Measurements from ENCODE around the gene TLR3.
A peak's percentile ranks its signal among the peaks of the same experiment; 100 is the strongest.

The TLR3 gene

DNA sequence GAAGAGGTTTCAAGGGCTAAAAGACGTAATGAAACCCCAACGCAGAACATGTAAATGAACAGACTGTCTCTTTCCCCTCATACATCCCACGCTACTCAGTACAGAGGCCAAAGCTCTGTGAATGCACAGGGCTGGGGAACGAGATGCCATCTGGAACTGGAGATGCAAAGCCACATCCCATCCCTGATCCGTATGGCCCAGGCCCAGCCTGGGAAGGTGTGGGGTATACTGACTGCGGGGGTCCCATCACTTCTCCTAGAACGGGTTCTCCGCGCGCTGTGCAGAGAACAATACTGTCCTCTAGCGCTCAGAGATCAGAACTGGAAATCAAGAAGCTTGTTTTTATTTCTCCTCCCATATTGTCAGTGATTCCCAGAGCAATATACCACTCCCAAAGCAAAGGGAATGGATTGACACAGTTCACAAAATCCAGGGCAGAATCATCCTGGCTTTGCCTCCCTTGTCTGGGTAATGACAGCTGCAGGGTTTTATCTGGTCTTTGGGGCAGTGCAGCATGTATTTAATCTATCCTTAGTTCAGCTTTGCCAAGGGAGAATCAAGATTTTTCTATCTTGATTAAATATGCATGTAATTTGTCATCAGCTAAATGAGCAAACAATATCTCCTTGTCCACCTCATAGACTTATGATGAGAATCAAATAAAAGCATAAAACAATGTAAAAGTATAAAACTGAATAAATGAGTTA lies 47.3 kb upstream of the TLR3 start (continued):
- 0 out of 2 replicates have a peak, but pooled peaks have one; percentile 27 for TF ChIP-seq ZEB2 (tag by site-specific recombination; IDR thresholded peaks at IDR 0.05)
- TF ChIP-seq ZNF660 (tag by site-specific recombination; IDR thresholded peaks at IDR 0.05) = peak; percentile 46; the same call in 1 of the 2 replicates
- TF ChIP-seq ZNF76 (tag by site-specific recombination; IDR thresholded peaks at IDR 0.05; ENCODE audit: borderline replicate concordance, low read depth) = no peak
- TF ChIP-seq ZNF266 (tag by site-specific recombination; IDR thresholded peaks at IDR 0.05; ENCODE audit: low read depth) = no peak
- TF ChIP-seq YY1 (tag by site-specific recombination; IDR thresholded peaks at IDR 0.05) = no peak
- TF ChIP-seq ZNF670 (tag by site-specific recombination; IDR thresholded peaks at IDR 0.05; ENCODE audit: low read depth) = no peak
- TF ChIP-seq ZNF48 (tag by site-specific recombination; IDR thresholded peaks at IDR 0.05) = no peak
- TF ChIP-seq BCL6B (tag by site-specific recombination; IDR thresholded peaks at IDR 0.05) = no peak
- TF ChIP-seq ZNF214 (tag by site-specific recombination; IDR thresholded peaks at IDR 0.05; ENCODE audit: borderline replicate concordance) = no peak
- no peak for TF ChIP-seq ZNF398 (tag by site-specific recombination; IDR thresholded peaks at IDR 0.05)
- TF ChIP-seq KLF16 (tag by site-specific recombination; IDR thresholded peaks at IDR 0.05) = no peak
- no peak for TF ChIP-seq ZIC2 (tag by site-specific recombination; IDR thresholded peaks at IDR 0.05)
- TF ChIP-seq ZNF24 (tag by site-specific recombination; IDR thresholded peaks at IDR 0.05) = no peak
- TF ChIP-seq ZNF10 (tag by site-specific recombination; IDR thresholded peaks at IDR 0.05) = no peak
- TF ChIP-seq GLIS1 (tag by site-specific recombination; IDR thresholded peaks at IDR 0.05) = peak; percentile 20; the same call in 1 of the 2 replicates
- no peak for TF ChIP-seq WT1 (tag by site-specific recombination; IDR thresholded peaks at IDR 0.05)

GRCh38 chr4:186023975-186024374 lies 45.0 kb upstream of the TLR3 start:
- ChIA-PET POLR2A (no interaction called here), CTCF (interaction anchor here (0.7 kb wide), 1 partner anchor 383 kb away, joined by 3 read pairs; no protein-coding TSS in a partner anchor)
- Histone ChIP-seq H3K9me3 (ENCODE audit: control insufficient read depth, insufficient read depth, low read depth, low read length) (no peaks in the 10 kb centered on the region), H3K4me1 (ENCODE audit: control insufficient read depth, insufficient read depth, low read length) (no peaks in the 10 kb centered on the region), H3K4me3 (ENCODE audit: low read depth, low read length) (no peak overlapping the region), H3K36me3 (ENCODE audit: control insufficient read depth in 2 of 2, insufficient read depth in 1 of 2, low read length in 2 of 2) (no peaks in the 10 kb centered on the region), H3K27ac (ENCODE audit: extremely low read depth, low read depth, low read length) (no peak overlapping the region)
- TF ChIP-seq ZNF302 (tag by site-specific recombination; IDR thresholded peaks at IDR 0.05; ENCODE audit: low read depth) = no peak
- no peak for TF ChIP-seq ZNF37A (tag by site-specific recombination; IDR thresholded peaks at IDR 0.05)
- TF ChIP-seq ZBTB48 (tag by site-specific recombination; IDR thresholded peaks at IDR 0.05) = no peak
- TF ChIP-seq, protein P1, sequence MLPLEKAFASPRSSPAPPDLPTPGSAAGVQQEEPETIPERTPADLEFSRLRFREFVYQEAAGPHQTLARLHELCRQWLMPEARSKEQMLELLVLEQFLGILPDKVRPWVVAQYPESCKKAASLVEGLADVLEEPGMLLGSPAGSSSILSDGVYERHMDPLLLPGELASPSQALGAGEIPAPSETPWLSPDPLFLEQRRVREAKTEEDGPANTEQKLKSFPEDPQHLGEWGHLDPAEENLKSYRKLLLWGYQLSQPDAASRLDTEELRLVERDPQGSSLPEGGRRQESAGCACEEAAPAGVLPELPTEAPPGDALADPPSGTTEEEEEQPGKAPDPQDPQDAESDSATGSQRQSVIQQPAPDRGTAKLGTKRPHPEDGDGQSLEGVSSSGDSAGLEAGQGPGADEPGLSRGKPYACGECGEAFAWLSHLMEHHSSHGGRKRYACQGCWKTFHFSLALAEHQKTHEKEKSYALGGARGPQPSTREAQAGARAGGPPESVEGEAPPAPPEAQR (tag by site-specific recombination; IDR thresholded peaks at IDR 0.05) = no peak
- no peak for TF ChIP-seq MYNN (tag by site-specific recombination; IDR thresholded peaks at IDR 0.05; ENCODE audit: borderline replicate concordance)
- TF ChIP-seq ZNF214 (tag by site-specific recombination; IDR thresholded peaks at IDR 0.05; ENCODE audit: borderline replicate concordance) = no peak
- TF ChIP-seq ZNF239 (tag by site-specific recombination; IDR thresholded peaks at IDR 0.05) = no peak
- TF ChIP-seq ZNF596 (tag by site-specific recombination; IDR thresholded peaks at IDR 0.05) = no peak
- no peak for TF ChIP-seq ZNF404 (tag by site-specific recombination; IDR thresholded peaks at IDR 0.05)
- no peak for TF ChIP-seq ZNF513 (tag by site-specific recombination; IDR thresholded peaks at IDR 0.05)
- no peak for TF ChIP-seq ZNF341 (tag by site-specific recombination; IDR thresholded peaks at IDR 0.05; ENCODE audit: low read depth)
- TF ChIP-seq, protein P2, sequence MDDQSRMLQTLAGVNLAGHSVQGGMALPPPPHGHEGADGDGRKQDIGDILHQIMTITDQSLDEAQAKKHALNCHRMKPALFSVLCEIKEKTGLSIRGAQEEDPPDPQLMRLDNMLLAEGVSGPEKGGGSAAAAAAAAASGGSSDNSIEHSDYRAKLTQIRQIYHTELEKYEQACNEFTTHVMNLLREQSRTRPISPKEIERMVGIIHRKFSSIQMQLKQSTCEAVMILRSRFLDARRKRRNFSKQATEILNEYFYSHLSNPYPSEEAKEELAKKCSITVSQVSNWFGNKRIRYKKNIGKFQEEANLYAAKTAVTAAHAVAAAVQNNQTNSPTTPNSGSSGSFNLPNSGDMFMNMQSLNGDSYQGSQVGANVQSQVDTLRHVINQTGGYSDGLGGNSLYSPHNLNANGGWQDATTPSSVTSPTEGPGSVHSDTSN (CRISPR knock-in tag; IDR thresholded peaks at IDR 0.05) = no peak
- no peak for TF ChIP-seq ZSCAN30 (tag by site-specific recombination; IDR thresholded peaks at IDR 0.05)
- TF ChIP-seq ZNF274 (IDR thresholded peaks at IDR 0.05; ENCODE audit: low read length) = no peak
- TF ChIP-seq ZNF274 (tag by site-specific recombination; IDR thresholded peaks at IDR 0.05; ENCODE audit: borderline replicate concordance) = no peak
